HG03565 (cell line): ENCODE data around the gene PROM2.

Experiments used
- ATAC-seq: cut with Tn5 transposase; IDR thresholded peaks from one replicate; pipeline ENCODE4 v1.9.1; 2021; ENCODE audit warnings: mild to moderate bottlenecking, moderate library complexity; ENCODE audit not compliant: unreplicated experiment

The PROM2 gene

GRCh38 chr2:95305380-95306061 lies 31.3 kb downstream of the PROM2 start:
- no peak for ATAC-seq

- no peak for ATAC-seq
These were observed 32.2 kb downstream of the PROM2 start for GRCh38 chr2:95306336-95306895.

GRCh38 chr2:95307036-95307435 lies 32.8 kb downstream of the PROM2 start:
- no peak for ATAC-seq

- no peak for ATAC-seq
These were observed 33.6 kb downstream of the PROM2 start for GRCh38 chr2:95307878-95308277.

- no peak for ATAC-seq
These were observed 34.3 kb downstream of the PROM2 start for GRCh38 chr2:95308426-95308990.

GRCh38 chr2:95309599-95309998 lies 35.4 kb downstream of the PROM2 start:
- ATAC-seq, result no peak

GRCh38 chr2:95310216-95310615 lies 36.0 kb downstream of the PROM2 start:
- no peak for ATAC-seq

GRCh38 chr2:95310651-95311050 lies 36.4 kb downstream of the PROM2 start:
- ATAC-seq, result no peak

GRCh38 chr2:95311815-95312542 lies 37.7 kb downstream of the PROM2 start:
- ATAC-seq, result no peak

GRCh38 chr2:95312543-95313201 lies 38.4 kb downstream of the PROM2 start:
- no peak for ATAC-seq

- ATAC-seq, result no peak
These were observed 39.3 kb downstream of the PROM2 start for GRCh38 chr2:95313296-95314131.

GRCh38 chr2:95314598-95314963 lies 40.3 kb downstream of the PROM2 start:
- no peak for ATAC-seq

- ATAC-seq, result no peak
These were observed 40.8 kb downstream of the PROM2 start for GRCh38 chr2:95314964-95315611.

- ATAC-seq, result no peak
These were observed 41.7 kb downstream of the PROM2 start for GRCh38 chr2:95315801-95316411.

GRCh38 chr2:95316466-95317122 lies 42.3 kb downstream of the PROM2 start:
- no peak for ATAC-seq

- ATAC-seq, result no peak
These were observed 42.9 kb downstream of the PROM2 start for GRCh38 chr2:95317123-95317500.

GRCh38 chr2:95317665-95318425 lies 43.6 kb downstream of the PROM2 start:
- ATAC-seq, result no peak

- ATAC-seq, result no peak
These were observed 44.4 kb downstream of the PROM2 start for GRCh38 chr2:95318431-95319220.
